HG02852 (cell line): ENCODE data around the gene IRX5.

Experiments used
- ATAC-seq: cut with Tn5 transposase; IDR thresholded peaks from one replicate; pipeline ENCODE4 v1.9.1; 2021; ENCODE audit warnings: mild to moderate bottlenecking, moderate library complexity; ENCODE audit not compliant: unreplicated experiment

Gene IRX5

GRCh38 chr16:54929090-54930004 lies 1.3 kb upstream of the IRX5 start:
- peak; percentile 90 for ATAC-seq

- no peak for ATAC-seq
These were observed 129 bp downstream of the IRX5 start for GRCh38 chr16:54930869-54931119.

- no peak for ATAC-seq
These were observed 702 bp downstream of the IRX5 start for GRCh38 chr16:54931120-54932014.

GRCh38 chr16:54932021-54932660 lies 1.5 kb downstream of the IRX5 start:
- ATAC-seq = no peak

GRCh38 chr16:54932737-54933254 lies 2.1 kb downstream of the IRX5 start:
- ATAC-seq = no peak

- ATAC-seq = no peak
These were observed 2.8 kb downstream of the IRX5 start for GRCh38 chr16:54933281-54934011.

- ATAC-seq = no peak
These were observed 4.0 kb downstream of the IRX5 start for GRCh38 chr16:54934481-54935265.

- ATAC-seq = no peak
These were observed 4.8 kb downstream of the IRX5 start for GRCh38 chr16:54935266-54935968.

GRCh38 chr16:54936201-54936978 lies 5.7 kb downstream of the IRX5 start:
- no peak for ATAC-seq

GRCh38 chr16:54936979-54937670 lies 6.5 kb downstream of the IRX5 start:
- ATAC-seq = no peak

GRCh38 chr16:54937671-54938211 lies 7.1 kb downstream of the IRX5 start:
- no peak for ATAC-seq

GRCh38 chr16:54938212-54939028 lies 7.8 kb downstream of the IRX5 start:
- no peak for ATAC-seq

GRCh38 chr16:54939029-54939346 lies 8.3 kb downstream of the IRX5 start:
- ATAC-seq = no peak

GRCh38 chr16:54939510-54940278 lies 9.0 kb downstream of the IRX5 start:
- no peak for ATAC-seq

GRCh38 chr16:54940279-54940604 lies 9.6 kb downstream of the IRX5 start:
- ATAC-seq = no peak

GRCh38 chr16:54942353-54942943 lies 11.8 kb downstream of the IRX5 start:
- ATAC-seq = no peak
